Hypothalamus (tissue), 51 donors: ENCODE data around the gene MYT1.
A peak's percentile ranks its signal among the peaks of the same experiment; 100 is the strongest.
"Not testable (repeated sequence)": the region's sequence is repeated elsewhere in the genome, so short reads cannot be mapped to it uniquely, and the experiment has no call there.

Experiments
- DNase-seq, 51 donors: peaks; one replicate each; lab custom pipeline; 2025; lab: John Stamatoyannopoulos, UW

Gene MYT1

DNA sequence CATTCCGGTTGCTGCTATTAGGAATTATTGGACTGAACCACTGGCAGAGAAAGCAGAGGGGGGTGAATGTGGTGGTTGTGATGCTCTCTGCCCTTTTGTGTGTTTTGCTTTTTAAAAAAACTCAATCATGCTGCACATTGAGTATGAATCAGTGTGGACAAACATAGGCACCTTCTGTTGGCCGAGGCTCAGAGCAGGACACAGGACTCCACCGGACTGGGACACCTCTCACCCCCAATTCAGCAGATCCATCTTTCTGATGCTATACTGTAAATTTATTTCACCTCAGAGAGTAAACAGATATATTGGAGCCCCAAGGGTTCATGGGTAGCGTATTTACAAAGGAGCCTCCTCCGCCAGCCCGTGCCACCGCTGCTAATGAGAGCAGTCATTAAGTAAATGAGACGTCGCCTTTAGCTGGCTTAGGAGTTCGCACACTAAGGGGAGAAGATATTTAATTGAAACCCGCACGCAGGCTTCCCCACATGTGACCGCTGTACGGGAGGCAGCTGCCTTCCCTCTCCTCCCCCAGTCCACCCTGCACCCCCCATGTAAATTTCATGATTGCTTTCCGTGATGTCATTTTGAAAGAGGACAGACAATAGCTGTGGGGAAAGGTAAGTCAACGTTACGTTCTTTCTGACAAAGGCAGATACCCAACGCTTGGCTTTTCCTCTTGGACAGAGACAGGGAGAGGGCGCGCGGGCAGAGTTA is at the start of gene MYT1:
MYT1 (plus strand) TSS at position 330 of the 714 bp plus-strand sequence. CDS start 34,410 bp downstream, outside the sequence.
- peak in 2 of 51 donors; percentile 19 to 59 for DNase-seq

DNA sequence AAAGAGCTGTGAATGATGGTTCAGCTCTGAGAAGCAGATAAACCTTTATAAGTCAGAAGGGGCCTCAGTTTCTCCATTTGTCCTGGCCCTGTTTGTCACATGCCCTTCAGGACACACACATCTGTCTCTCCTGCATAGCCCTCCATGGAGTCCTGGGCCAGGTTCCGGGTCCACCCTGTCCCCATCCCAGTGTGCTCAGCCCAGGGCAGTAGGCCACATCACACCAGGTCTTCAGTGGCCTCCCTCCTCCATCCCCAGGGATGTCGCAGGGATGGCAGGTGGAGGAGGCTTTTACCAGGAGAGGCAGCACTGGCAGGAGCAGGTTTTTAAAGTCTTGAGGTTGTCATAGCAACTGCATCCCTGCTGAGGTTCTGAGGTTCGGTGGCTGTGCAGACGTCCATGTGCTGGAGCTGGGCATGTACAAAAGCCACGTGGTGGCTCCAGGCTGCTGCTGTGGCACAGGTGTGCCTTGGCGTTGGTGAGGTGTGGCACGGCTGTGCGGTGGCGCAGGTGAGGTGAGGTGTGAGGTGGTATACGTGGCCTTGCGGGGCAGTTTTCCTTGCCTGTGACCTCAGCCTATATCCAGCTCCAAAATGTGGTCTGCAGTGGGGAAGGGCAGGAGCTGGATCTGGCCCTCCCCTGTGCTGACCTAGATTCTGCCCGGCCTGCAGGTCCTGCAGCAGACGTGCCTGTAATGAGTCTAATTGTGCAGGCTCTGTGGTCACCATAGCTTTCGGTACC is 48.9 kb upstream of the MYT1 start:
- peak in 13 of 51 donors; percentile 25 to 61 (median 35) for DNase-seq

DNA sequence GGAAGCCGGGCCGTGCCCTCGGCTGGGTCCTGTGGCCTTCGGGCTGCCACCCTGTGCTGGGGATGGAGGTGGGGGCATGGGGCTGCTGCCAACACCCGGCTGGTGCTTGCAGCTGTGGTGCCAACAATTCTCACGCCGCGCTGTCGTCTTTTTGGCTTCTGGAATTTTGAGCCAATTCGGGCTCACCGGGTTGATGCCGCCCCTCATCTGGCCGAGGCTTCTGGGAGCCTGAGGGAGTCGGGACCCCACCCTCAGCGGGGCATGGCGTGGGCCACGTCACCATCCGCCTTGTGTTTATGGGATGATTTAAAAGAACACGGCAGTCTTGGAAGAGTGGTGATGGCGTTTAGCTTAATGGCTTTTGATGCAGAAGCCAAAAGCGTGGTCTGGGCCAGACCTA is 48.2 kb upstream of the MYT1 start:
- no peak for DNase-seq

DNA sequence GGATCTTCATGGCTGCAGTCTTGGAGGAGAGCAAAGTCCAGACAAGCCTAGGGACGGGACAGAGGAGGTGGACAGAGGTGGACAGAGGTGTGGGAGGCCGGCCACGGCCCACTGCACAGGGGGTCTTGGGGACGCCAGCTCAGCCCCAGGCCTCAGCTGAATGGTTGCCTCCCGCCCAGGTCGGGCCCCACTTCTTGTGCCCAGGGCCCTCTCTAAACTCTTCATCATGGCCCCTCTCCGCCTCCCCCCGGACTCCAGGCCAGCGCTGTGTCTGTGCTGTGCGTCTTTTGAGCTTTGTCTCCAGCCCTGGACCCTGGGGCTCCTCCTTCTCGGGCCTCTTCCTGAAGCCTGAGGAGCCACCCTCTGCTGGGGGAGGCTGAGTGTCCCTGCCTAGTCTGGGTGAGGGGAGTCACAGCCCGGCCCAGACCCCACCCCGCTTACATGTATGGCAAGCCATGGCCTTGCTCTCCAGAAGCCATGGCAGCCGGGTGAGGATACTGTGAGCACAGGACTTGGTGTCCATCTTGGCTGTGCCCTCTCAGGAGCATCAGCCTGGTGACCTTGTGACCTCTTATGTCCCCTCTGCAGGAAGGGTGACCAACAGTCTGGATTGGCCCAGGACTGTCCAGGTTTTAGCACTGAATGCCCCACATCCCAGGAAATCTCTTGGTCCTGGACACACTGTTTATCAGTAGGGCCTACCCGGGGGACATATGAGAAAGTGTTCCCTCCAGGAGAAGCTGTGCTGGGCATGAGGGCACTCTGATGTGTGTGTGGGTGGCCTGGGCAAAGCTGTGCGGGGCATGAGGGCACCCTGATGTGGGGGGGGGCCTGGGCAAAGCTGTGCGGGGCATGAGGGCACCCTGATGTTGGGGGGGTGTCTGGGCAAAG is 47.5 kb upstream of the MYT1 start:
- DNase-seq, result no peak

DNA sequence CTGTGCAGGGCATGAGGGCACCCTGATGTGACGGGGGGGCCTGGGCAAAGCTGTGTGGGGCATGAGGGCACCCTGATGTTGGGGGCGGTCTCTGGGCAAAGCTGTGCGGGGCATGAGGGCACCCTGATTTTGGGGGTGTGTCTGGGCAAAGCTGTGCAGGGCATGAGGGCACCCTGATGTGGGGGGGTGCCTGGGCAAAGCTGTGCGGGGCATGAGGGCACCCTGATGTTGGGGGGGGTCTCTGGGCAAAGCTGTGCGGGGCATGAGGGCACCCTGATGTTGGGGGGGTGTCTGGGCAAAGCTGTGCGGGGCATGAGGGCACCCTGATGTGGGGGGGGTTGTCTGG is 46.8 kb upstream of the MYT1 start:
- not testable (repeated sequence) for DNase-seq

DNA sequence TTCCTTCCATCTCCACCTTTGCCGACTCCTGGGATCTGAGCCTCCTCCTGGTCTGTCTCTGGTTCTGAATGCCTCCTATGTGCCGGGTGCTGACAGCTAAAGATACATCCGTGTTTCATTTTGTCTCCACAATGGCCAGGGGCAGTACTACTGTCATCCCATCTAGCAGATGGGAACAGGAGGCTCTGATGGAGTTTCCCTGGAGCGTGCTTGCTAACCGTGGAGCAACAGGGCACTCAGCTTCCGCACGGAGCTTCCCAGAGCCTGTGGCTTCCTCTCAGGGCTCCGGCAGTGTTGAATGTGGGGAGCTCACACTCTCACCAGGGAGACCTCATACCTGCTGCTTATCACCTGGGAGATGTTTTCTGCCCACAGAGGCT is 45.0 kb upstream of the MYT1 start:
- DNase-seq, result no peak

DNA sequence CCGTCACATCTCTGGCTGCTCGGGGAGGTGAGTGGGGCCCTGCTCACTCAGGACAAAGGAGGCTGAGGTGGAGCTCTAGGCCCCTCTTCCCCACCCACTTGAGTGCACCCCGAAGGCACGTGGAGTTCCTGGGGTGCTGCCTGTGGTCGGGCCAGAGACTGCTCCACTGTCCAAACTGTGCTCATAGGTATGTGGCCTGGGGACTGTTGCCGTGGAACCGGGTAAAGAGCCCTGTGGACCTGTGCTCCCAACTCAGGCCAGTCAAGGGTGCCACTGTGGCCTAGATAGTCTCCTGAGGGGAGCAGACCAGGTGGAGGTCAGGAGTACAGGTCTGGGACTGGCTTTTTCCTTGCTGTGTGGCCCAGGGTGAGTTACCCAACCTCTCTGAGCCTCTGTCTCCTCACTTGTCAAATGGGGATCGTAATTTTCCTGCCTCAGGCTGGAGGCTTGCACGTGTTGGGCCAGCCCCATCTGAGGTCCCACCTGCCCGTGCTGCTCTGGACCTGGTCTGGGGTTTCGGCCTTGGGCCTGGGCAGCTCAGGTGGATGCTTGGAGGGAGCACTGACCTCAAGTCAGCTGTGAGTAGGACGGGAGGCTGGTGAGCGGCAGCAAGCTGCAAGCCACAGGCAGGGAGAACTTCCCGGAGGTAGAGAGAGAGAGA is 44.4 kb upstream of the MYT1 start:
- DNase-seq, result no peak

DNA sequence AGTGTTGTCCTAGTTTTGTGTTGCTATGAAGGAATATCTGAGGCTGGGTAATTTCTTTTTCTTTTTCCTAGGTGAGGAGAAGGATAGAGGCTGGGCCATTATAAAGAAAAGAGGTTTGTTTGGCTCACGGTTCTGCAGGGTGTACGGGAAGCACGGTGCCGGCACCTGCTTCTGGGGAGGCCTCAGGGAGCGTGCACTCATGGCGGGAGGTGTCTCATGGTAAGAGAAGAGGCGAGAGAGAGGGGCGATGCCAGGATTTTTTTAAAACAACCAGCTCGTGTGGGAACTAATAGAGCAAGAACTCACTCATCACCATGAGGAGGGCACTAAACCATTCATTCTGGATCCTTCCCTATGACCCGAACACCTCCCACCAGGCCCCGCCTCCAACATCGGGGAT is 42.7 kb upstream of the MYT1 start:
- no peak for DNase-seq

DNA sequence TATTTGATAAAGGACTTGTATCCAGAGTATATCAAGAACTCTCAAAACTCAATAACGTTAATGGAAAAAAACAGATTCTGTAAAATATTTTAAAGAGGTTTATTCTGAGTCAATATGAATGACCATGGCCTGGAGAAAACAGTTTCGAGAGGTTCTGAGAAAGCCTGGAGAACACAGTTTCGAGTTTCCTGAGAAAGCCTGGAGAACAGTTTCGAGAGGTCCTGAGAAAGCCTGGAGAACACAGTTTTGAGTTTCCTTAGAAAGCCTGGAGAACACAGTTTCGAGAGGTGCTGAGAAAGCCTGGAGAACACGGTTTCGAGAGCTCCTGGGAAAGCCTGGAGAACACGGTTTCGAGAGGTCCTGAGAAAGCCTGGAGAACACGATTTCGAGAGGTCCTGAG is 41.3 kb upstream of the MYT1 start:
- DNase-seq, result not testable (repeated sequence)

DNA sequence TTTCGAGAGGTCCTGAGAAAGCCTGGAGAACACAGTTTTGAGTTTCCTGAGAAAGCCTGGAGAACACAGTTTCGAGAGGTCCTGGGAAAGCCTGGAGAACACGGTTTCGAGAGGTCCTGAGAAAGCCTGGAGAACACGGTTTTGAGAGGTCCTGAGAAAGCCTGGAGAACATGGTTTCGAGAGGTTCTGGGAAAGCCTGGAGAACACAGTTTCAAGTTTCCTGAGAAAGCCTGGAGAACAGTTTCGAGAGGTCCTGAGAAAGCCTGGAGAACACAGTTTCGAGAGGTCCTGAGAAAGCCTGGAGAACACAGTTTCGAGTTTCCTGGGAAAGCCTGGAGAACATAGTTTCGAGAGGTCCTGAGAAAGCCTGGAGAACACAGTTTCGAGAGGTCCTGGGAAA is 40.7 kb upstream of the MYT1 start:
- DNase-seq, result not testable (repeated sequence)

DNA sequence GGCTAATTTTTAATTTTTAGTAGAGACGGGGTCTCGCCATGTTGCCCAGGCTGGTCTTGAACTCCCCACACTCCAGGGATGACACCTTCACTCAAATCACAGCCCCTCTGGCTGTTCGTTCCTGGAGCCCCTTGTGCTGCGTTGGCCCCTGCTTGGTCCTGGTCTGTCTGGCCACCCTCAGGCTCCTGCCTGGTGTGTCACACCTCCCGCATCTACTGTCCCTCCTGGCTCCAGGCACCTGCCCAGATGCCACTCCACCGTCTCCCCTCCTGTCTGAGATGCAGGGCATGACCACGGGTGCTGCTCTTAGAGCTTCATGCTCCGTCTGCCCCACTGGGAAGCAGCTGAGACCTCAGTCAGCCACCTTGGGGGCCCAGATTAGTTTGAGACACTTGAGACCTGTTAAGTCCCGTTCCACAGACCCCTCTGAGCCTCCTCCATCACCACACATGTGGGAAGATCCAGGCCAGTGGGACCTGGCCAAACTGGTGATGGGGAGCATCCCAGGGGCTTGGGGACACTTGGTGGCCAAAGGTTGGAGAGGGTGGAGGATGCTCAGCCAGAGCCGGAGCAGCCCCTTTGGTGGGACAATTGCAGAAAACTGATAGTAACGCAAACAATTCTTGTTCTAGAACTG is 35.0 kb upstream of the MYT1 start:
- no peak for DNase-seq

DNA sequence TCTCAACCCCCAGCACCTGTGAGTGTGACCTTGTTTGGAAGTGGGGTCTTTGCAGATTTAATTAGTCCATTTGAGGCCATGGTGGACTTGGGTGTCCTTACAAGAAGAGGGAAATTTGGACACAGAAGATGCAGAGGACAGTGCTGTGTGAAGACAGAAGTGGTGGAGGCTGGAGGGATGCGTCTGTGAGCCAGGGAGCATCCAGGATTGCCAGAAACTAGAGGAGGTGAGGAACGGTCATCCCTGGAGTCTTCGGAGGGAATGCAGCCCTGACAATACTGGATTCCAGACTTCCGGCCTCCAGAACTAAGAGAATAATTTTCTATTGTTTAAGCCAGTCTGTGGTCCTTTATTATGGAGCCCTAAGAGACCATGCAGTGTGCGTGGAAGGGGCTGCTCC is 34.0 kb upstream of the MYT1 start:
- no peak for DNase-seq

DNA sequence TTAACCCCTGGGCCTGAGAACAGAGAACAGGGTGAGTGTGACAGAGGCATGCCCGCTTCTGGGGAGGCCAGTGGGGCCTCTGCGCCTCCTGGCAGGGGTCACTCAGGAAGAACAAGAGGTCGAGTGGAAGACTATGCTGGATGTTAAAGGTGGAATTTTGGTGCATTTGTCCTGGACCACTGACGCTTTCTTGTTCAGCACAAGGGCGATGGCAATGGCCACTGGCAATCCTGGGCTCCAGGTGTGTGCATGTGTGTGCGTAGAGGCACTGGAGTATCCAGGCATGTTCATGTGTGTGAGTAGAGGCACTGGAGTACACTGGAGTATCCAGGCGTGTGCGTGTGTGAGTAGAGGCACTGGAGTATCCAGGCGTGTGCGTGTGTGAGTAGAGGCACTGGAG is 33.4 kb upstream of the MYT1 start:
- no peak for DNase-seq

DNA sequence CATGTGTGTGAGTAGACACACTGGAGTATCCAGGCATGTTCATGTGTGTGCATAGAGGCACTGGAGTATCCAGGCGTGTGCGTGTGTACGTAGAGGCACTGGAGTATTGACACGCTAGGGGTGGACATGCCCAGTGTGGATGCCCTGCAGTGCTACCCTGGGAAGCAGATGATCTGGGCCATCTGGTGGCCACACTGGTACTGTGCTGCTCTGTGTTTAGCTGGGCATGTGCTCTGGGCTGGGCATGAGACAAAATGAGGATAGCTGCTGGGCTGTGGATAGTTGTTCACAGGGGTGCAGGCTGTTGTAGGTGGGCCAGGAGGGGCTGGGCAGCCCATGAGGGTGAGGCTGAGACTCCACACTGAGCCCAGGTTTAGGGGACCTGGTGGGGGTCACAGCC is 32.8 kb upstream of the MYT1 start:
- DNase-seq, result peak in 1 of 51 donors; percentile 12

DNA sequence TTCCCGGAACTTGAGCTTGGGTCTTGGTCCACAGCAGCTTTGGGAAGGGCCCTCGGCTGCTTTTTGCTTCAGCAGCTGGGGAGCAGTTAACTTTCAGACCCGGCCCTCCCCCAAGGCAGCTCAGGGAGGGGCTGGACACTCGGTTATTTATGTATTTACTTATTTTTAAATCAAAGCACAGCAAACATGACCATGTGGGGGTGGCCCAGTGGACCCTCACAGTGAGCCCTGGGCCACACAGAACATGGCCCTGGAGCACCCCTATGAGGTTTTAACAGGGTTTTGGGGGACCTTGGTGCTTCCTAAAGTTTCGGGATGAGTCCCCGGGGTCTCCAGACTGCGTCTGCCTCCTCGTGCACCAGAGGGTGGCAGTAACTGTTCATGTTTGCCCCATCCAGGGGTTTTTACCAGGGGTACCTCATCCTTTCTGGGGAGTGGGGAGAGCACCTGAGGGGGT is 30.3 kb upstream of the MYT1 start:
- no peak for DNase-seq

DNA sequence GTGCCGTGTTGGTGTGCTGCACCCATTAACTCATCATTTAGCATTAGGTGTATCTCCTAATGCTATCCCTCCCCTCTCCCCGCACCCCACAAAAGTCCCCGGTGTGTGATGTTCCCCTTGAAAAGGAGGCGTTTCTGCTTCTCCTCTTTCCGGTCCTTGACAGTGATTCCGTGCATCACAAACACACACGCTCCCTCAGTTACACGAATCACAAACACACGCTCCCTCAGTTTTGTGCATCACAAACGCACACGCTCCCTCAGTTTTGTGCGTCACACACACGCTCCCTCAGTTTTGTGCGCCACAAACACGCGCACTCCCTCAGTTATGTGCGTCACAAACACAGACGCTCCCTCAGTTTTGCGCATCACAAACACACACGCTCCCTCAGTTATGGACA is 29.5 kb upstream of the MYT1 start:
- not testable (repeated sequence) for DNase-seq

DNA sequence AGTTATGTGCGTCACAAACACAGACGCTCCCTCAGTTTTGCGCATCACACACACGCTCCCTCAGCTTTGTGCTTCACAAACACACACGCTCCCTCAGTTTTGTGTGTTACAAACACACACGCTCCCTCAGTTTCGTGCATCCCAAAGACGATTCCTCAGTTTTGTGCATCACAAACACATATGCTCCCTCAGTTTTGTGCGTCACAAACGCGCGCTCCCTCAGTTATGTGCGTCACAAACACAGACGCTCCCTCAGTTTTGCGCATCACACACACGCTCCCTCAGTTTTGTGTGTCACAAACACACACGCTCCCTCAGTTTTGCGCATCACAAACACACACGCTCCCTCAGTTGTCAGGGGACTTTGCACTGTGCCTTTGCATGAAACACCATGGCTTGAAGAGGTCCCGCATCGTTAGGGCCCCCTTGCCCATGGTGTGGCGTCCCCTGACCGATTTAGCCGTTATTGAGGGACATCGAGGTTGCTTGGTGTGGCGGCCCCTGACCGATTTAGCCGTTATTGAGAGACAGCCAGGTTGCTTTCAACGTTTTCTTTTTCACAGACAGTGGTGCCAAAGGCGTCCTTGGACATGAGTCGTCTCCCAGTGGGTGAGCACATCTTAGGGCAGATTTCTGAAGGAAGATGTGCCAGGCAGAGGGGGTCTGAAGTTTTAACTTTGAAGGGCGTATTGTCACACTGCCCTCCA is 28.1 kb upstream of the MYT1 start:
- no peak for DNase-seq

DNA sequence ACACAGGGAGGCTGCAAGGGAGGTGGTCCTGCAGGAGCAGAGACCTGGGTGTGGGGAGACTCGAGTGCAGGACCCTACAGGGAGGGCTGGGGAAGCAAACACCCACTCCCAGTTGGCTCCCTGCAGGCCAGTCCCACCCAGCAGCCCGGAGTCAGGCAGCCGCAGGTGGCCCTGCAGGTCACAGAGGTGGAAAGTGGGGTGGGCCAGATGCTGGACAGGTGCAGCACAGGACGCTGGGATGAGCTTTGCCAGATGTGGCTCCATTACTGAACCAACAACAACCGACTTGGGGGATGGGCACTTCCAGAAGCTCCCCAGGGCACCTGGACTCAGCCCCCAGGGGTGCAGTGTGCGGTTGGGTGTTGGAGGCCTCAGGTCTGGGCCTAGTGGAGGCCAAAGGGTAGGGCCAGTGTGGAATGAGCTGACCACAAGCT is 26.6 kb upstream of the MYT1 start:
- DNase-seq, result no peak

DNA sequence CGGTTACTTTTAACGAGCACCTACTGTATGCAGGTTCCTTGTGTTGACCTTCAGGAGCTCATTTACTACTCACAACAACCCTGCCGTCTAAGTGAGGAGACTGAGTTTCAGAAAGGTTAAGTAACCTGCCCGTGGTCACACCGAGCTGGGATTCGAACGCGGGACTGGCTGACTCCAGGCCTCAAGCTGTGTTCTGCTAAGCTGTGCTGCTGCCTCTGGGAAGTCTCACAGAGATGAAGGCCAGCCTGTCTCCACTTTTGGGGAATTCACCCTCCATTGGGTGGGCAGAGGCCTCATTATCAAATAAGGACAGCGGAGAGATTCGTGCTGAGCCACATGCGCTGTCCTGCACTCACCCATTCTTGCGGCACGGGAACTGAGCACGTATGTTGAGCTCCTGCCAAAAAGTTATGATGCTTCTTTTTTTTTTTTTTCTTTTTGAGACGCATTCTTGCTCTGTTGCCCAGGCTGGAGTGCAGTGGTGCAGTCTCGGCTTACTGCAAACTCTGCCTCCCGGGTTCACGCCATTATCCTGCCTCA is 25.9 kb upstream of the MYT1 start:
- DNase-seq, result no peak
